Measurements from ENCODE around the gene PATE1.

- no peak for TF ChIP-seq CTCF (IDR thresholded peaks at IDR 0.05)
- no peak for TF ChIP-seq POLR2A (IDR thresholded peaks at IDR 0.05)
Observed at GRCh38 chr11:125743681-125744080, 2.4 kb upstream of the PATE1 start.
